DND-41 (cell line): ENCODE results near the gene ALX3.

Experiments
- ATAC-seq: fragments of 200-7000 bp; cut with Tn5 transposase; 3 replicates; pipeline ENCODE4 v1.9.1; 2021; ENCODE audit warnings: low read depth; ENCODE audit not compliant: insufficient read depth
- DNase-seq: peaks from one replicate; pipeline ENCODE4 v3.0.0-alpha.2; 2020
- H2AFZ ChIP-seq: 2 replicates; pipeline ENCODE4 v1.6.0; 2012; ENCODE audit warnings: low read depth, low read length
- H3K27ac ChIP-seq: 2 replicates; pipeline ENCODE4 v1.5.1; 2012; ENCODE audit warnings: low read length, inconsistent platforms
- H3K27me3 ChIP-seq: fragments of 200-600 bp; sonication (generic); 2 replicates; pipeline ENCODE4 v1.6.0; 2012; ENCODE audit warnings: low read length, mild to moderate bottlenecking, inconsistent platforms; ENCODE audit not compliant: insufficient read depth, poor library complexity
- H3K36me3 ChIP-seq: 2 replicates; pipeline ENCODE4 v1.5.1; 2012; ENCODE audit warnings: low read length, inconsistent platforms; ENCODE audit not compliant: insufficient read depth
- H3K4me1 ChIP-seq: 2 replicates; pipeline ENCODE4 v1.5.1; 2012; ENCODE audit warnings: mild to moderate bottlenecking, low read length; ENCODE audit not compliant: insufficient read depth
- H3K4me2 ChIP-seq: 2 replicates; pipeline ENCODE4 v1.6.0; 2012; ENCODE audit warnings: mild to moderate bottlenecking, moderate library complexity, low read length, inconsistent platforms; ENCODE audit not compliant: insufficient read depth
- H3K4me3 ChIP-seq, 2 experiments: fragments of 200-600 bp in 1 of 2; shearing (Covaris generic) in 1 of 2; 2 replicates each; pipeline ENCODE4 v1.5.1; 2012 to 2016; ENCODE audit warnings: inconsistent platforms in 2 of 2, low read length in 2 of 2, mild to moderate bottlenecking in 2 of 2, low read depth in 1 of 2, moderate library complexity in 1 of 2
- H3K79me2 ChIP-seq: 2 replicates; pipeline ENCODE4 v1.6.0; 2012; ENCODE audit warnings: low read length, inconsistent platforms; ENCODE audit not compliant: insufficient read depth
- H3K9ac ChIP-seq: 2 replicates; pipeline ENCODE4 v1.6.0; 2012; ENCODE audit warnings: low read depth, mild to moderate bottlenecking, inconsistent platforms, low read length, moderate library complexity
- H3K9me3 ChIP-seq: 2 replicates; pipeline ENCODE4 v1.5.1; 2012; ENCODE audit warnings: low read length, moderate library complexity, mild to moderate bottlenecking, inconsistent platforms; ENCODE audit not compliant: insufficient read depth, severe bottlenecking
- H4K20me1 ChIP-seq: 2 replicates; pipeline ENCODE4 v1.6.0; 2012; ENCODE audit warnings: low read length; ENCODE audit not compliant: insufficient read depth
- CTCF ChIP-seq: IDR thresholded peaks from 2 replicates; pipeline ENCODE4 v1.5.1; 2012; ENCODE audit warnings: borderline replicate concordance, low read length, moderate library complexity, mild to moderate bottlenecking; ENCODE audit not compliant: poor library complexity, severe bottlenecking; ENCODE audit errors: extremely low read depth
- EZH2 ChIP-seq: IDR thresholded peaks from 3 replicates; pipeline ENCODE4 v1.6.1; 2012; ENCODE audit warnings: borderline replicate concordance, low read depth, mild to moderate bottlenecking, moderate library complexity, low read length, inconsistent platforms; ENCODE audit not compliant: severe bottlenecking

Gene ALX3

DNA sequence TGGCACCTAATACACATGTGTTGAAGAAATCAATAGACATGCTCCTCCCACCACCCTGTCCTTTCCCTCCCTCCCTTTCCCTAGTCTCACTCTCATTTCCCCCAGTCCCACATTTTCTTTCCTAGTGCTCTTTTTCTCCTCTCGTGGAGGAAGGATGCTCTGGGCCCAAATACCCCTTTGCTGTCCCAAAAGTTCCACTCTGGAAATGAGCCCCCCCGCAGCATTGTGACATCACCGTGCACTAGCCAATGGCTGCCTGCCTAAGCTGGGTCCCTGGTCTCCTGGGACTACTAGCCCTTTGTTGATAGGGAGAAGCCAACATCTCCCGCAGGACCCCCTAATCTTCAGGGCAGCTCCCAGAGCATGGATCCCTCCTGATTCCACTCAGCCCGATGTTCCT, 41.7 kb upstream of the ALX3 start, which contains the start of gene UBL4B:
UBL4B (plus strand) TSS at position 301 of the 400 bp plus-strand sequence; CDS start at position 393, 92 bp downstream.
- H3K79me2 ChIP-seq: no peaks in the 10 kb centered on the region
- H3K9me3 ChIP-seq: no peaks in the 10 kb centered on the region
- 0 out of 2 replicates have a peak, but pooled peaks cover 2% of the 10 kb centered on the region for H4K20me1 ChIP-seq
- no peaks in the 10 kb centered on the region for H3K4me1 ChIP-seq
- H3K27me3 ChIP-seq: peaks cover 52% of the 10 kb centered on the region
- no peak for TF ChIP-seq EZH2
- DNase-seq (no peak), ATAC-seq (no peak)
- no peak within 1 kb of the TSS for H3K27ac ChIP-seq
- H3K9ac ChIP-seq: no peak within 1 kb of the TSS
- no peak within 1 kb of the TSS for H2AFZ ChIP-seq
- no peak within 1 kb of the TSS for H3K4me3 ChIP-seq
- H3K36me3 ChIP-seq: no peaks in the 10 kb centered on the region
- no peak within 1 kb of the TSS for H3K4me2 ChIP-seq

DNA sequence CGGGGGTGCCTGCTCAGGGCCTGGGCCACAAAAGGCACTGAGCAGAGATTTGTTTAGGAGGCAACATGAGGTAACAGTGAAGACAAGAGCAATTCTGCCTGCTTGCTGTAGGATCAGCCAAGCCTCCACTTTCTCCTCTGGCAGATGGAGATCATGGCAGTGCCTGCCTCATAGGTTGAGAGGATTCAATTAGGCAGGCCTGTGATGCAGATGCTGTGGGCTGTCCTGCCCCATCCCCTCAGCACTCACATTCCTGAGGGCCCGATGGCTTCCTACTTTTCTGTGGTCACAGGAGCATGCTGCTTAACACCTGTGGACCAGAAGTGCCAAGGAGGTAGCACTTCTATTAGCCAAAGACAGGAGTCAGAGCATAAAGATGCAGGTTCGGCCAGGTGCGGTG, 40.6 kb upstream of the ALX3 start:
- H3K4me2 ChIP-seq: no peak overlapping the region
- no peaks in the 10 kb centered on the region for H3K79me2 ChIP-seq
- peaks cover 52% of the 10 kb centered on the region for H3K27me3 ChIP-seq
- H3K9ac ChIP-seq: no peak overlapping the region
- ATAC-seq: no peak
- H3K4me1 ChIP-seq: no peaks in the 10 kb centered on the region
- H3K36me3 ChIP-seq: no peaks in the 10 kb centered on the region
- TF ChIP-seq CTCF (no peak), EZH2 (no peak)
- H3K4me3 ChIP-seq: no peak overlapping the region
- H2AFZ ChIP-seq: no peak overlapping the region
- 0 out of 2 replicates have a peak, but pooled peaks cover 2% of the 10 kb centered on the region for H4K20me1 ChIP-seq
- H3K9me3 ChIP-seq: no peaks in the 10 kb centered on the region
- DNase-seq: no peak
- no peak overlapping the region for H3K27ac ChIP-seq

- Histone ChIP-seq H3K4me2 (no peak overlapping the region), H2AFZ (no peak overlapping the region), H3K9ac (no peak overlapping the region), H3K9me3 (no peaks in the 10 kb centered on the region), H3K36me3 (no peaks in the 10 kb centered on the region), H3K79me2 (no peaks in the 10 kb centered on the region), H3K4me3 (no peak overlapping the region), H3K27me3 (peaks cover 22% of the 10 kb centered on the region), H4K20me1 (no peaks in the 10 kb centered on the region), H3K27ac (no peak overlapping the region), H3K4me1 (no peaks in the 10 kb centered on the region)
- no peak for ATAC-seq
- DNase-seq: no peak
- TF ChIP-seq EZH2 (no peak), CTCF (no peak)
Measured at GRCh38 chr1:110107867-110108469, 37.5 kb upstream of the ALX3 start.

- Histone ChIP-seq H3K4me2 (no peak overlapping the region), H3K4me3 (no peak overlapping the region), H4K20me1 (no peaks in the 10 kb centered on the region), H3K9me3 (no peaks in the 10 kb centered on the region), H3K4me1 (no peaks in the 10 kb centered on the region), H3K27ac (no peak overlapping the region), H3K36me3 (no peaks in the 10 kb centered on the region), H3K27me3 (peaks cover 18% of the 10 kb centered on the region), H3K79me2 (no peaks in the 10 kb centered on the region), H3K9ac (no peak overlapping the region), H2AFZ (peak overlapping the region; percentile 45; the same call in 1 of the 2 replicates)
- TF ChIP-seq CTCF (peak; percentile 98), EZH2 (no peak)
- ATAC-seq (peak; percentile 98), DNase-seq (peak; percentile 73)
Measured at GRCh38 chr1:110106013-110106941, 35.8 kb upstream of the ALX3 start.
